Measurements from ENCODE around the gene RCL1. TPM values are rescaled to one million over a fixed set of nuclear protein-coding genes. Genes with fewer than 3 reads are reported as not detected.
A peak's percentile ranks its signal among the peaks of the same experiment; 100 is the strongest.
"Not testable (repeated sequence)": the region's sequence is repeated elsewhere in the genome, so short reads cannot be mapped to it uniquely, and the experiment has no call there.

Gene RCL1, protein sequence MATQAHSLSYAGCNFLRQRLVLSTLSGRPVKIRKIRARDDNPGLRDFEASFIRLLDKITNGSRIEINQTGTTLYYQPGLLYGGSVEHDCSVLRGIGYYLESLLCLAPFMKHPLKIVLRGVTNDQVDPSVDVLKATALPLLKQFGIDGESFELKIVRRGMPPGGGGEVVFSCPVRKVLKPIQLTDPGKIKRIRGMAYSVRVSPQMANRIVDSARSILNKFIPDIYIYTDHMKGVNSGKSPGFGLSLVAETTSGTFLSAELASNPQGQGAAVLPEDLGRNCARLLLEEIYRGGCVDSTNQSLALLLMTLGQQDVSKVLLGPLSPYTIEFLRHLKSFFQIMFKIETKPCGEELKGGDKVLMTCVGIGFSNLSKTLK
- polyA plus RNA-seq (ENCODE audit: insufficient read length in 4 of 4): 10 to 100 TPM; 17.3 to 20.0 (median 18.4) TPM

- DNase-seq (ENCODE audit: low read depth in 4 of 4, low spot score in 2 of 4): peak; percentile 81 to 92 (median 87)
These were observed at the start of gene RCL1 for GRCh38 chr9:4792572-4793458. Gene RCL1 (plus strand): TSS chr9:4792944. CDS start chr9:4793092, 148 bp downstream.

DNA sequence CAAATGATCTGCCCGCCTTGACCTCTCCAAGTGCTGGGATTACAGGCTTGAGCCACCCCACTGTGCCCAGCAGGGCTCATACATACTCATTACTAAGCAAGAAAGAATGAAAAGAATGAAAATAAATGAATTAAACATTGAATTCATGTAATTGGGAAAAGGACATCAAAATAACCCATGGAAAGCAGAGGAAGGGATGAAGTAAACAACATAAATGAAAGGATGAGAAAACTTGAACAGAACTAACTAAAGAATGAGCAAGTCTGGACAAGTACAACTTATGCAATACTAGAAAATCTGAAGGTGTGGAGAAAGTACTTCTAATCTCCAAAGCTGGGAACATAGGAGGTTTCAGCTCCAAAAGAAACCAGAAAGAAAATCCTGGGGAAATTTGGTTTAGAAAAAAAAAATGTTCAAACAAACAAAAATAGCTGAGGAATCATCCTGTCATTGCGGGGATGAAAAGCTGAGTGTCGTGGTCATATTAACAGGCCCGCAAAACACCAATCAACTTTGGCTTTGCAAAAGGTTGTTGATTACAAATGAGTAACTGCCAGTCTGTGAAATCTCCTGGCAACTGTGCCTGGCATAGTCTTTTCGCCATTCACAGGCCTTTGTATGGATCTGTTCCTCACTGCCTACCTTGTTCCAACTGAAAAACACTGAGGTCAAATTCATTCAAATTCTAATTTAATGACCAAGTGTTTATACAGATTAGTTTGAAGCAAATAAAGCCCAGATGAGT, 49.4 kb upstream of the RCL1 start:
- DNase-seq (ENCODE audit: low read depth in 4 of 4, low spot score in 2 of 4): no peak

DNA sequence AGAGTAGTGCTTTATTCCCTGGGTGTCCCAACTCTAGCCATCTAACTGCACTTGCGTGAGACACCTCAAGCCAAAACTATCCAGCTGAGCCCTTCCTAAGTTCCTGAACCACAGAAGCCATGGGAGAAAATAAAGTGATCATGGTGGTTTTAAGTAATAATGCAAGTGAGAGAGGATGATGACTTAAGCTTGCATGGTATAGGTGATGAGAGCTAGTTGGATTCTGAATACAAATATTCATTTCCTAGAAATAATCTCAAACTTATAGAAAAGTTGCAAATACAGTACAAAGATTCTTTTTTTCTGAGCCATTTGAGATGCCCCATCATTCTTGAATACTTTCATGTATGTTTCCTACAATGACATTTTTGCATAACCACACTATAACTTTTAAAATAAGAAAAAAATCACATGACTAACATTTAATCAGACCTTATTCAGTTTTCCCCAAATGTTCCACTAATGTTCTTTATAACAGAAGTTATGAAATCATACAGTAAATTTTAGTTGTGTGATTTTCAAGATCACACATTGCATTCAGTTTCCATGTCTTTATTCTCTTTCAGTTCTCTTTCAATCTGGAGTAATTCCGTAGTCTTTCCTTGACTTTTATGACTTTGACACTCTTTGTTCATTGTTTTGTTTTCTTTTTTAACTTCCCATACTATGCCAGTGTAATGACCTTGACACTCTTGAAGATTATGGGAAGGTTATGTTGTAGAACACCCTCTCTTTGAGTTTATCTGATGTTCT, 46.3 kb upstream of the RCL1 start:
- no peak for DNase-seq (ENCODE audit: low read depth in 4 of 4, low spot score in 2 of 4)

GRCh38 chr9:4748612-4749011, 44.1 kb upstream of the RCL1 start:
- DNase-seq (ENCODE audit: low read depth in 4 of 4, low spot score in 2 of 4): no peak

GRCh38 chr9:4750023-4750673, 42.6 kb upstream of the RCL1 start:
- DNase-seq (ENCODE audit: low read depth in 4 of 4, low spot score in 2 of 4): no peak

- DNase-seq (ENCODE audit: low read depth in 4 of 4, low spot score in 2 of 4): not testable (repeated sequence)
These were observed 38.2 kb upstream of the RCL1 start for GRCh38 chr9:4754530-4754929.

GRCh38 chr9:4755026-4755609, 37.6 kb upstream of the RCL1 start:
- no peak for DNase-seq (ENCODE audit: low read depth in 4 of 4, low spot score in 2 of 4)

GRCh38 chr9:4756420-4756819, 36.3 kb upstream of the RCL1 start:
- DNase-seq (ENCODE audit: low read depth in 4 of 4, low spot score in 2 of 4): no peak

GRCh38 chr9:4760122-4760521, 32.6 kb upstream of the RCL1 start:
- DNase-seq (ENCODE audit: low read depth in 4 of 4, low spot score in 2 of 4): no peak

- peak in 3 of 4 donors; percentile 47 to 70 (median 59) for DNase-seq (ENCODE audit: low read depth in 4 of 4, low spot score in 2 of 4)
These were observed 30.4 kb upstream of the RCL1 start for GRCh38 chr9:4762108-4762885.

- no peak for DNase-seq (ENCODE audit: low read depth in 4 of 4, low spot score in 2 of 4)
These were observed 29.7 kb upstream of the RCL1 start for GRCh38 chr9:4762886-4763541.

- DNase-seq (ENCODE audit: low read depth in 4 of 4, low spot score in 2 of 4): no peak
These were observed 28.7 kb upstream of the RCL1 start for GRCh38 chr9:4764033-4764432.

GRCh38 chr9:4768681-4769080, 24.1 kb upstream of the RCL1 start:
- no peak for DNase-seq (ENCODE audit: low read depth in 4 of 4, low spot score in 2 of 4)

- no peak for DNase-seq (ENCODE audit: low read depth in 4 of 4, low spot score in 2 of 4)
These were observed 23.2 kb upstream of the RCL1 start for GRCh38 chr9:4769321-4770080.

- no peak for DNase-seq (ENCODE audit: low read depth in 4 of 4, low spot score in 2 of 4)
These were observed 21.0 kb upstream of the RCL1 start for GRCh38 chr9:4771788-4772187.

DNA sequence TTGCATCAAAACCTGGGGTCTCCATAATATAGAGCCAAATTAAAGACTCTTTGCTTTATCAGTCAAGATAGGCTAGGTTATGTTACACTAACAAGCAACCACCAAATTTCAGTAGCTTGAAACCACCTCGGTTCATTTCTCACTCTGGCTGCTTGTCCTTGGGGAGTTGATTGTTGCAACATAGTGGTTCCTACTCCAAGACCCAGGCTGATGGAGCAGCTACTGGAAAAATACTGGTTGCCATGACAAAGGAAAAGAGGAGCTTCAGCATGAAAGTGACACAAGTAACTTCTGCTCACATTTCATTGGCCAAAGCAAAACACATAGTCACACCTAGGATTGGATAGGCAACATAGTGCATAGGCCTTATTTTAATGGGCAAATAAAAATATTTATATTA, 18.5 kb upstream of the RCL1 start:
- DNase-seq (ENCODE audit: low read depth in 4 of 4, low spot score in 2 of 4): no peak

- DNase-seq (ENCODE audit: low read depth in 4 of 4, low spot score in 2 of 4): not testable (repeated sequence)
These were observed 17.8 kb upstream of the RCL1 start for GRCh38 chr9:4774958-4775357.

Measured in left renal cortex interstitium (tissue), 4 donors.